Body of pancreas (tissue), 4 donors: Measurements from ENCODE around the gene MYADML2. TPM values are rescaled to one million over a fixed set of nuclear protein-coding genes. Genes with fewer than 3 reads are reported as not detected.

Experiments used
- ATAC-seq: fragments of 150-250 bp; one replicate; pipeline ENCODE4 v1.9.1; 2016
- DNase-seq, 4 donors: peaks; one replicate each; pipeline ENCODE4 v3.0.0-alpha.2; 2019
- H3K27ac ChIP-seq, 4 donors: fragments of 200-600 bp; sonication (generic); 1 replicate in 3 of 4; 2 replicates in 1 of 4; pipeline versions ENCODE4 v1.5.1 to v1.6.1; 2016 to 2019; ENCODE audit warnings: mild to moderate bottlenecking in 1 of 4, mixed read lengths in 1 of 4, moderate library complexity in 1 of 4
- H3K27me3 ChIP-seq, 2 donors: fragments of 200-600 bp; sonication (generic); one replicate each; pipeline ENCODE4 v1.6.0; 2016; ENCODE audit warnings: mild to moderate bottlenecking in 1 of 2
- H3K36me3 ChIP-seq, 2 donors: fragments of 200-600 bp; sonication (generic); replicated peaks in 1 of 2; 2 replicates each; pipeline ENCODE4 v1.5.1; 2016; ENCODE audit warnings: low read depth in 2 of 2; ENCODE audit not compliant: insufficient read depth in 1 of 2
- H3K4me1 ChIP-seq: fragments of 200-600 bp; sonication (generic); one replicate; pipeline ENCODE4 v1.6.0; 2016
- H3K4me3 ChIP-seq, 2 donors: fragments of 200-600 bp; sonication (generic); 1 replicate in 1 of 2; 2 replicates in 1 of 2; pipeline ENCODE4 v1.5.1; 2016 to 2019
- H3K9me3 ChIP-seq, 3 donors: fragments of 200-600 bp; sonication (generic); 1 replicate in 2 of 3; 2 replicates in 1 of 3; pipeline ENCODE4 v1.5.1; 2016
- CTCF ChIP-seq, 7 experiments: fragments of 450-650 bp in 4 of 7; fragments of 200-600 bp in 3 of 7; sonication (generic) in 3 of 7; IDR thresholded peaks; one replicate each; pipeline ENCODE4 v1.5.1; 2016 to 2019; ENCODE audit warnings: antibody characterized with exemption in 7 of 7
- POLR2A ChIP-seq, 3 donors: fragments of 450-650 bp; IDR thresholded peaks; one replicate each; pipeline ENCODE4 v1.6.1; 2016; ENCODE audit warnings: antibody characterized with exemption in 3 of 3, mild to moderate bottlenecking in 2 of 3
- WGBS, 2 donors: methylation state at CpG; one replicate each; pipeline ENCODE4 v1.1.5; 2017; 5-methylcytosine and 5-hydroxymethylcytosine counted together
- intact Hi-C: fragments of 100-400 bp; cut with DNase I; formaldehyde crosslinking; loops from one replicate; pipeline ENCODE4 v1.15.1; 2023
- total RNA-seq, 2 donors: library from RNA; depleted of rRNA; stranded (reverse); fragments of >200 nt; gene quantifications; one replicate each; pipeline ENCODE4 v1.1.0, GENCODE V29; 2016

The MYADML2 gene
- total RNA-seq, 2 donors from 2014 or later, result not detected

DNA sequence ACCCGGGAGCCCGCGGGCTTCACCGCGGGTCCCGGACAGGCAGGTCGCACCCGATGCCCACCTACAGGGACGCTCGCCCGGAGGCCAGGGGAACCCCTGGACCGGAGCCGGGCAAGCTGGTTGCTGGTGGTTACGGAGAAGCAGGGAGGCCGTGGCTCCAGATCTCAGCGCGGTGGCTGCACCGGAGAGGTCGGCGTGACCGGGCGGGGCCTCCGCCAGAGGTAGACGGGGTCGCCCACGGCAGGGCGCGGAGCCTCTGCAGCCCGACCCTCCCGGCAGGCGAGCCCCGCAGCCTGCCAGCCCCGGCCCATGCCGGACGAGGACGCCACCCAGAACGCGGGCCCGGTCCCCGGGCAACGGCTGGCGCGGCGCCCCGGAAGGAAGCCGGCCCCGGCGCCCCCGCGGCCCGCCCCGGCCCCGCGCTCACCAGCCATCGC lies 36.2 kb downstream of the MYADML2 start:
- H3K27me3 ChIP-seq, result no peaks in the 10 kb centered on the region
- no peak for TF ChIP-seq POLR2A (IDR thresholded peaks at IDR 0.05)
- TF ChIP-seq CTCF (IDR thresholded peaks at IDR 0.05), result no peak
- DNase-seq, result peak in 2 of 4 donors; percentile 36 to 50
- no peak for ATAC-seq
- peak overlapping the region; percentile 59 to 78 (median 73) for H3K27ac ChIP-seq
- peak overlapping the region; percentile 62 to 69 for H3K4me3 ChIP-seq
- peaks cover 6 to 16% of the 10 kb centered on the region in 2 donors for H3K36me3 ChIP-seq
- intact Hi-C loops, result no loop called here
- no peaks in the 10 kb centered on the region for H3K9me3 ChIP-seq
- 0% methylated on average over 32 of the region's 55 CpGs; no CpG with 5 or more reads in 1 of the 2 donors for WGBS, 2 donors
- H3K4me1 ChIP-seq, result peaks cover 27% of the 10 kb centered on the region

DNA sequence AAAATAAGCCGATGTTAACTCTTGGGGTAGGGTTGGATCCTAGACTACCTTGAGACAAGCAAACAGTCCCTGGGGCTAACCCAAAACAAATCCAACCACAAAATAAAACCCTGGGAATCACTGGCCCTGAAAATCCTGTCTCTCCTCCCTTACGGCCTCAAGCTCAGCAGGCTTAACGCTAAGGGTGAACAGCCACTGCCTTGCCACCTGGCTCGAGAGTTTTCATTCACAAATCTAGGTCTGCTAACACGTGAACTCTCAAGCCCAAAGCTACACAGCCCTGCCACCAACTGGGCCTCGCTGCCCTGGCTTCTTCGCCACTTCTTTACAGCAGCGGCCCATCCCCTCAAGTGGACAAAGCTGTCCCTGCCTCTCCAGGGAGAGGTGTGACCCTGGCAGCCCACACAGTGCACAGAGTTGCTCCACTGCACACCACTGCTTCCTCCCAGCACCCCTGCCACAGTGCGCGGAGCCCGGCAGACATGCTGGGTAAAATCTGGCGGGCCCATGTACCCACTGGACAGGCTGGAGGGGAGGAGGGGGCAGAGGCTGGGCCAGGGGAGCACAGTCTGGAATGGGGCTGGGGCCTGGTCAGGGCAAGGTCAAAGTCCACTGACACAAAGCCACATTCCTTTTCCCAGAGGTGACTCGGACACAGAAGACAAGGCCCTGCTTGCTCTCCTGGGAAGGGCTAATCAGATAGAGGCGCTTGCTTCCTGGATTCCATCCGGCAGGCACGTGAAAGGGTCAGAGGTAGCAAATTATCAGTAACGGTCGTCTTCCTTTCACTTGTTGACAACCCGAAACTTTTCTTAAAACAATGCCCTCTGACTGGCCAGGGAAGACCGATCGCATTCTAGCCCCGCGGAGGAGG lies 36.8 kb downstream of the MYADML2 start:
- intact Hi-C loops, result no loop called here
- Histone ChIP-seq H3K36me3 (peaks cover 6 to 16% of the 10 kb centered on the region in 2 donors), H3K4me1 (peaks cover 24% of the 10 kb centered on the region), H3K27ac (peak overlapping the region in 3 of 4 donors; percentile 59 to 78 (median 76)), H3K9me3 (no peaks in the 10 kb centered on the region), H3K27me3 (no peaks in the 10 kb centered on the region), H3K4me3 (peak overlapping the region; percentile 62 to 69)
- 28 to 41% methylated on average over 12 to 23 of the region's 23 CpGs for WGBS, 2 donors
- ATAC-seq (peak; percentile 6), DNase-seq (peak; percentile 34 to 47 (median 39))
- TF ChIP-seq CTCF (IDR thresholded peaks at IDR 0.05), result no peak

- Histone ChIP-seq H3K27me3 (no peaks in the 10 kb centered on the region), H3K4me1 (peaks cover 24% of the 10 kb centered on the region), H3K27ac (no peak overlapping the region), H3K4me3 (no peak overlapping the region), H3K9me3 (no peaks in the 10 kb centered on the region), H3K36me3 (peaks cover 3 to 15% of the 10 kb centered on the region in 2 donors)
- WGBS, 2 donors, result 83 to 100% methylated on average over 2 to 12 of the region's 12 CpGs
- DNase-seq, result no peak
- TF ChIP-seq POLR2A (IDR thresholded peaks at IDR 0.05) (no peak), CTCF (IDR thresholded peaks at IDR 0.05) (no peak)
- intact Hi-C loops, result no loop called here
- ATAC-seq, result no peak
Observed at GRCh38 chr17:81909231-81909630, 37.8 kb downstream of the MYADML2 start.

GRCh38 chr17:81908793-81909192 lies 38.2 kb downstream of the MYADML2 start:
- H3K27ac ChIP-seq, result no peak overlapping the region
- TF ChIP-seq POLR2A (IDR thresholded peaks at IDR 0.05) (no peak), CTCF (IDR thresholded peaks at IDR 0.05) (no peak)
- H3K27me3 ChIP-seq, result no peaks in the 10 kb centered on the region
- DNase-seq (no peak), ATAC-seq (no peak)
- H3K9me3 ChIP-seq, result no peaks in the 10 kb centered on the region
- peaks cover 24% of the 10 kb centered on the region for H3K4me1 ChIP-seq
- WGBS, 2 donors, result 88 to 94% methylated on average over 8 to 10 of the region's 11 CpGs
- no peak overlapping the region for H3K4me3 ChIP-seq
- H3K36me3 ChIP-seq, result peaks cover 0 to 10% of the 10 kb centered on the region in 2 donors
- intact Hi-C loops, result no loop called here
